Esophagus muscularis mucosa (tissue), 4 donors: ENCODE measurements around the gene NUP62. TPM values are rescaled to one million over a fixed set of nuclear protein-coding genes. Genes with fewer than 3 reads are reported as not detected.

Experiments
- DNase-seq: peaks from one replicate; pipeline ENCODE4 v3.0.0-alpha.2; 2017; ENCODE audit errors: extremely low spot score
- H3K27ac ChIP-seq, 4 donors: fragments of 200-600 bp; sonication (generic); replicated peaks in 1 of 4; 1 replicate in 3 of 4; 2 replicates in 1 of 4; pipeline ENCODE4 v1.5.1; 2016 to 2019; ENCODE audit warnings: mild to moderate bottlenecking in 1 of 4
- H3K27me3 ChIP-seq, 4 donors: fragments of 200-600 bp; sonication (generic); one replicate each; pipeline versions ENCODE4 v1.5.1 to v1.6.0; 2016 to 2019
- H3K36me3 ChIP-seq, 4 donors: fragments of 200-600 bp; sonication (generic); one replicate each; pipeline ENCODE4 v1.5.1; 2016 to 2019
- H3K4me1 ChIP-seq, 4 donors: fragments of 200-600 bp; sonication (generic); one replicate each; pipeline ENCODE4 v1.5.1; 2016 to 2019
- H3K4me3 ChIP-seq, 4 donors: fragments of 200-600 bp; sonication (generic); 1 replicate in 2 of 4; 2 replicates in 2 of 4; pipeline ENCODE4 v1.5.1; 2016 to 2019; ENCODE audit warnings: mild to moderate bottlenecking in 4 of 4, moderate library complexity in 1 of 4
- H3K9me3 ChIP-seq, 4 donors: fragments of 200-600 bp; sonication (generic); 1 replicate in 3 of 4; 2 replicates in 1 of 4; pipeline ENCODE4 v1.5.1; 2016 to 2019
- CTCF ChIP-seq, 3 experiments: fragments of 200-600 bp in 2 of 3; fragments of 450-650 bp in 1 of 3; sonication (generic) in 2 of 3; IDR thresholded peaks; one replicate each; pipeline ENCODE4 v1.5.1; 2017 to 2019; ENCODE audit warnings: antibody characterized with exemption in 3 of 3, mild to moderate bottlenecking in 2 of 3, moderate library complexity in 1 of 3
- EP300 ChIP-seq: sonication (generic); formaldehyde crosslinking; IDR thresholded peaks from one replicate; pipeline ENCODE4 v1.6.1; 2017; ENCODE audit warnings: antibody characterized with exemption
- POLR2A ChIP-seq: fragments of 450-650 bp; IDR thresholded peaks from one replicate; pipeline ENCODE4 v1.6.1; 2017; ENCODE audit warnings: antibody characterized with exemption, moderate library complexity, mild to moderate bottlenecking, low read depth
- POLR2AphosphoS5 ChIP-seq, 2 donors: sonication (generic); formaldehyde crosslinking; IDR thresholded peaks; one replicate each; pipeline ENCODE4 v1.6.1; 2017; ENCODE audit warnings: antibody characterized with exemption in 2 of 2
- WGBS: methylation state at CpG from one replicate; pipeline ENCODE4 v1.1.5; 2018; 5-methylcytosine and 5-hydroxymethylcytosine counted together
- intact Hi-C: fragments of 100-400 bp; cut with DNase I; formaldehyde crosslinking; loops from one replicate; pipeline ENCODE4 v1.15.1; 2023
- total RNA-seq, 4 donors: library from RNA; depleted of rRNA; stranded (reverse); fragments of >200 nt; gene quantifications; one replicate each; pipeline versions ENCODE4 v1.1.0 to v1.2.1, GENCODE V29; 2016

Gene NUP62
- total RNA-seq, 4 donors from 2014 or later, result 27.0 to 44.3 (median 35.9) TPM

- peaks cover 0 to 35% (median 23%) of the 10 kb centered on the region in 4 donors for H3K36me3 ChIP-seq
- H3K27me3 ChIP-seq, result no peaks in the 10 kb centered on the region
- H3K9me3 ChIP-seq, result no peaks in the 10 kb centered on the region
- peaks cover 31 to 67% (median 47%) of the 10 kb centered on the region in 4 donors for H3K4me1 ChIP-seq
- TF ChIP-seq EP300 (no peak), POLR2AphosphoS5 (IDR thresholded peaks at IDR 0.05) (no peak), POLR2A (no peak), CTCF (IDR thresholded peaks at IDR 0.05) (no peak)
- H3K4me3 ChIP-seq, result no peak overlapping the region
- 88% methylated on average over 23 of the region's 29 CpGs for WGBS
- intact Hi-C loops, result no loop called here
- H3K27ac ChIP-seq, result no peak overlapping the region
- DNase-seq, result no peak
These were observed 56.2 kb downstream of the NUP62 start for GRCh38 chr19:49873129-49873521.

GRCh38 chr19:49872245-49873128 is 56.8 kb downstream of the NUP62 start:
- TF ChIP-seq POLR2A, result no peak
- no peak for TF ChIP-seq CTCF (IDR thresholded peaks at IDR 0.05)
- TF ChIP-seq EP300, result no peak
- no peak for TF ChIP-seq POLR2AphosphoS5 (IDR thresholded peaks at IDR 0.05)
- no peak overlapping the region for H3K4me3 ChIP-seq
- intact Hi-C loops, result no loop called here
- H3K27me3 ChIP-seq, result no peaks in the 10 kb centered on the region
- 77% methylated on average over 22 of the region's 27 CpGs for WGBS
- H3K4me1 ChIP-seq, result peaks cover 34 to 70% (median 51%) of the 10 kb centered on the region in 4 donors
- peak overlapping the region in 1 of 4 donors; percentile 8 for H3K27ac ChIP-seq
- H3K36me3 ChIP-seq, result peaks cover 0 to 35% (median 23%) of the 10 kb centered on the region in 4 donors
- DNase-seq, result no peak
- H3K9me3 ChIP-seq, result no peaks in the 10 kb centered on the region

- no peak for DNase-seq
- WGBS, result 87% methylated on average over 15 of the region's 17 CpGs
- intact Hi-C loops, result no loop called here
- Histone ChIP-seq H3K36me3 (peaks cover 0 to 35% (median 23%) of the 10 kb centered on the region in 4 donors), H3K27ac (peak overlapping the region in 2 of 4 donors; percentile 7 to 90), H3K4me3 (no peak overlapping the region), H3K27me3 (no peaks in the 10 kb centered on the region), H3K4me1 (peaks cover 38 to 76% (median 56%) of the 10 kb centered on the region in 4 donors), H3K9me3 (no peaks in the 10 kb centered on the region)
- TF ChIP-seq POLR2AphosphoS5 (IDR thresholded peaks at IDR 0.05) (no peak), POLR2A (no peak), CTCF (IDR thresholded peaks at IDR 0.05) (no peak), EP300 (no peak)
These were observed 57.8 kb downstream of the NUP62 start for GRCh38 chr19:49871349-49871985.

- WGBS, result 79% methylated on average over 10 of the region's 15 CpGs
- TF ChIP-seq EP300 (no peak), POLR2A (no peak)
- DNase-seq, result no peak
- peaks cover 44 to 81% (median 61%) of the 10 kb centered on the region in 4 donors for H3K4me1 ChIP-seq
- H3K4me3 ChIP-seq, result peak overlapping the region; percentile 59 to 64 (median 60)
- H3K27ac ChIP-seq, result peak overlapping the region; percentile 89 to 95 (median 92)
- peaks cover 0 to 35% (median 23%) of the 10 kb centered on the region in 4 donors for H3K36me3 ChIP-seq
- intact Hi-C loops, result no loop called here
- no peaks in the 10 kb centered on the region for H3K27me3 ChIP-seq
- H3K9me3 ChIP-seq, result no peaks in the 10 kb centered on the region
These were observed 58.9 kb downstream of the NUP62 start for GRCh38 chr19:49870309-49870901.
